Testis (tissue), 3 donors: ENCODE results near the gene MEF2A. TPM values are rescaled to one million over a fixed set of nuclear protein-coding genes. Genes with fewer than 3 reads are reported as not detected.

Experiments
- DNase-seq: peaks from one replicate; pipeline ENCODE4 v3.0.0-alpha.2; 2019
- H3K27ac ChIP-seq, 2 donors: fragments of 200-600 bp; sonication (generic); one replicate each; pipeline ENCODE4 v1.5.1; 2019
- H3K27me3 ChIP-seq: fragments of 200-600 bp; sonication (generic); one replicate; pipeline ENCODE4 v1.5.1; 2019
- H3K36me3 ChIP-seq: fragments of 200-600 bp; sonication (generic); one replicate; pipeline ENCODE4 v1.5.1; 2017; ENCODE audit warnings: low read depth; ENCODE audit errors: missing control alignments
- H3K4me1 ChIP-seq: fragments of 200-600 bp; sonication (generic); one replicate; pipeline ENCODE4 v1.5.1; 2019
- H3K4me3 ChIP-seq, 2 donors: fragments of 200-600 bp; sonication (generic); one replicate each; pipeline ENCODE4 v1.5.1; 2017 to 2019
- H3K9me3 ChIP-seq: fragments of 200-600 bp; sonication (generic); one replicate; pipeline ENCODE4 v1.5.1; 2017
- POLR2A ChIP-seq: fragments of 450-650 bp; IDR thresholded peaks from one replicate; pipeline ENCODE4 v1.6.1; 2017; ENCODE audit warnings: antibody characterized with exemption, mild to moderate bottlenecking, moderate library complexity
- WGBS, 2 donors: methylation state at CpG; one replicate each; pipeline ENCODE4 v1.1.5; 2018; 5-methylcytosine and 5-hydroxymethylcytosine counted together
- intact Hi-C: fragments of 100-400 bp; cut with DNase I; formaldehyde crosslinking; loops from one replicate; pipeline ENCODE4 v1.15.1; 2023; ENCODE audit warnings: low total_unique reads
- polyA plus RNA-seq: library from polyadenylated mRNA; stranded (reverse); fragments of 350-450 nt; fragmentation: Illumina TruSeq; extraction: RNeasy Lipid Tissue Mini Kit (QIAGEN cat#74804); gene quantifications from one replicate; pipeline ENCODE4 v1.2.3, GENCODE V29; 2014; ENCODE audit warnings: low read depth, low replicate concordance; ENCODE audit not compliant: insufficient read depth
- total RNA-seq, 2 donors: library from RNA; depleted of rRNA; stranded (reverse); fragments of >200 nt; gene quantifications; one replicate each; pipeline ENCODE4 v1.2.3, GENCODE V29; 2016
- TF ChIP-seq, protein P1 (sequence below), 3 experiments: fragments of 450-650 bp in 2 of 3; fragments of 200-600 bp in 1 of 3; sonication (generic) in 1 of 3; IDR thresholded peaks; one replicate each; pipeline ENCODE4 v1.5.1; 2016 to 2019; ENCODE audit warnings: antibody characterized with exemption in 3 of 3, mild to moderate bottlenecking in 2 of 3, moderate library complexity in 1 of 3

Gene MEF2A
- total and polyA plus RNA-seq, 3 donors from 2014 or later: 33.7 to 68.9 (median 67.9) TPM

DNA sequence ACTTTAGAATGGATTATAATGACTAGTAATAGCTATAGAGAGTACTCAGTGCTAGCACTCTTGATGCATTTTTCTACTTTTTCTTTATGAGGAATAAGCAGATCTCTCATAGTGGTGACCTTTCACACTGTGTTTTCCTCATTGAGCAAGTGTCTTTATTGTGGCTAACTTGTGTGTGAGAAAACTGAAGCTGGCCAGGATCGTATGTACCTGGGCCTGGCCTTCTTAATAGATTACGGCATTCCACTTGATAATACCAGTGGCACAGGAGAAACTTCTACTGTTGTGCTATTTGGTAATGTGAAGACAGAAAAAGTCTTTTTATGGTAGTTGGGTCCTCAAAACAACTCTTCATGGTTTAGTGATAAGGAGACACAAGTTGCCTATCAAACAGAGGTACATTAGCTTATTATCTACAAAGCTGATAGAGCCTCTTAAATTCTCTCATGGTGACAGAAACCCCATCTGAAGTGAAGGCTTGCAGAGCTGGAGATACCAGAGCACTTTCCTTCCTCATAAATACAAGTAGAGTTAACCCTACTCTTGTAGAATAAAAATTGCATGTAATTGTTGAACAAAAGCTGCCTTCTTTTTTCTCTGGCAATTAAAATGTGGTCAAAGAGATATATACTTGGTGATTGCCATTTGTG lies 102.9 kb downstream of the MEF2A start:
- intact Hi-C loops: no loop called here
- WGBS, 2 donors: 62 to 65% methylated on average over 2 of the region's 2 CpGs
- no peak overlapping the region for H3K4me3 ChIP-seq
- TF ChIP-seq, protein P1, sequence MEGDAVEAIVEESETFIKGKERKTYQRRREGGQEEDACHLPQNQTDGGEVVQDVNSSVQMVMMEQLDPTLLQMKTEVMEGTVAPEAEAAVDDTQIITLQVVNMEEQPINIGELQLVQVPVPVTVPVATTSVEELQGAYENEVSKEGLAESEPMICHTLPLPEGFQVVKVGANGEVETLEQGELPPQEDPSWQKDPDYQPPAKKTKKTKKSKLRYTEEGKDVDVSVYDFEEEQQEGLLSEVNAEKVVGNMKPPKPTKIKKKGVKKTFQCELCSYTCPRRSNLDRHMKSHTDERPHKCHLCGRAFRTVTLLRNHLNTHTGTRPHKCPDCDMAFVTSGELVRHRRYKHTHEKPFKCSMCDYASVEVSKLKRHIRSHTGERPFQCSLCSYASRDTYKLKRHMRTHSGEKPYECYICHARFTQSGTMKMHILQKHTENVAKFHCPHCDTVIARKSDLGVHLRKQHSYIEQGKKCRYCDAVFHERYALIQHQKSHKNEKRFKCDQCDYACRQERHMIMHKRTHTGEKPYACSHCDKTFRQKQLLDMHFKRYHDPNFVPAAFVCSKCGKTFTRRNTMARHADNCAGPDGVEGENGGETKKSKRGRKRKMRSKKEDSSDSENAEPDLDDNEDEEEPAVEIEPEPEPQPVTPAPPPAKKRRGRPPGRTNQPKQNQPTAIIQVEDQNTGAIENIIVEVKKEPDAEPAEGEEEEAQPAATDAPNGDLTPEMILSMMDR (IDR thresholded peaks at IDR 0.05): no peak
- no peak for TF ChIP-seq POLR2A
- no peak overlapping the region for H3K27ac ChIP-seq
- H3K9me3 ChIP-seq: no peaks in the 10 kb centered on the region
- no peaks in the 10 kb centered on the region for H3K36me3 ChIP-seq
- no peaks in the 10 kb centered on the region for H3K27me3 ChIP-seq
- H3K4me1 ChIP-seq: no peaks in the 10 kb centered on the region
- DNase-seq: no peak

DNA sequence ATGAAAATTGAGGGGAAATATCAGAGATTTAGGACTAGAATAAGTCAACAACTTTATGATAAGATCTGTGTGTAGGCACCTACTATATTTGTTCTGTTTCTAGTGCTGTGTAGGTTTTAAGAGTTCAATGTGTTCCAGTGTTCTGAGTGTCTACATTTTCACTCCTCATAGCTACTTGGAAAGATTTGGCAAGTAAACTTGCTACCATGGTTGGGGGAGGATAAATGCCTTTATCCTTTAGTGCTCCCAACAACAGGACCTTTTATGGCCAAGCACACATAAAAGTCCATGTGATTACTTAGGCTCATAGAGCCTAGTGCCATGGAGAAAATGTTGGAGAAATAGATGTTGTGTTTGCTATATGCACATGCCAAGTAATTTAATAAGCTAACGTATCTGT lies 103.5 kb downstream of the MEF2A start:
- no peaks in the 10 kb centered on the region for H3K36me3 ChIP-seq
- no peaks in the 10 kb centered on the region for H3K27me3 ChIP-seq
- no peaks in the 10 kb centered on the region for H3K4me1 ChIP-seq
- TF ChIP-seq, protein P1 (IDR thresholded peaks at IDR 0.05): no peak
- TF ChIP-seq POLR2A: no peak
- intact Hi-C loops: no loop called here
- no peak overlapping the region for H3K4me3 ChIP-seq
- H3K9me3 ChIP-seq: no peaks in the 10 kb centered on the region
- no peak for DNase-seq
- WGBS, 2 donors: 80 to 92% methylated on average over 1 of the region's 1 CpG
- no peak overlapping the region for H3K27ac ChIP-seq

DNA sequence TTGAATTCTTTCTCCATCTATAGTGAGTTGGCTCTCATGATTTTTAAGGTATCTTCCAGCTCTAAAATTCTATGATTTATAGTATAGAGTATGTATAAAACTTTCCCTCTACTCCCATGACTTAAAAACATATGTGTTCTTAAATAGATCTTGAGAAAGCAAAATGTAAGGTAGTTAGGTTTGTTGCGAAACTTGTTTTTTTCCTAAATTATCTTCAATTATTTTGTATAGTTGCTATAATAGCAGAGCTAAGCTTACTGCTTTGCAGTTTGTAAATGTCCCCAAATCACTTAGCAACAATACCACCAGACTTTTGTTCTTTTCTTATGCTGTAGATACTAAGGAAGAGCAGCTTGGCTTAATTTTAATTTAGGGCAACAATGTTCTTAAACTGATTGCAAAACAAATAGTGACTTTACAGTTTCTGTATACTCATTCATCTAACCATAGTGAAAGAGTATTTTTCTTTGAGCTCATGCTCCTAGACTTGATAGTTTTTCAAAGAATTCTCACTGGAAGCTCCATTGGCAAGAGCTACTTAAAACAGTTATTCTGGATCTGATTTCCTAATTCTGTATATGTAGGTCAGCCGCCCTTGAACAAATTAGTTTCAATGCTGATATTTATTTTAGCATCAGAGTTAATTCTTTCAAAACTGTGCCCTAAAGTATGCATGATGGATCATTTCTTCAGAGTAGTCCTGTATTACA lies 106.3 kb downstream of the MEF2A start:
- DNase-seq: no peak
- 93 to 94% methylated on average over 2 of the region's 2 CpGs for WGBS, 2 donors
- no peak for TF ChIP-seq POLR2A
- TF ChIP-seq, protein P1 (IDR thresholded peaks at IDR 0.05): no peak
- H3K4me3 ChIP-seq: no peak overlapping the region
- H3K36me3 ChIP-seq: no peaks in the 10 kb centered on the region
- intact Hi-C loops: no loop called here
- no peak overlapping the region for H3K27ac ChIP-seq
- no peaks in the 10 kb centered on the region for H3K9me3 ChIP-seq
- H3K4me1 ChIP-seq: no peaks in the 10 kb centered on the region
- no peaks in the 10 kb centered on the region for H3K27me3 ChIP-seq

DNA sequence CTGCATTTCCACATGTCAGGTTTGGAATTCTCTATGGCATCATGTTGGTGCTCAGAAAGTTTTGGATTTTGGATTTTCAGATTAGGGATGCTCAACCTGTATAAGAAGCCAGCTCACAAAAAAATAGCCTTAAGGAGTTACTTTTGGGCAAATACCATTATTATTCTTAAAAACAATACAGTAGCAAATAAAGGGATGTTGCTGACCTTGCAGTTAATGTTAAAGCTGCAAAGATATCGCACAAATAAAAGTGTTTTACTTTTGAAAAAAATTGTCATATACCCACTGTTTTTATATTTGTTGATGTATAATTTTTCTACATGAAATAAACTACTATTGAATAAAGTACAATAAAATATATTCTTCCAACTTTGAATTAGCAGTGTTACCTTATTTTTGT lies 107.3 kb downstream of the MEF2A start:
- 97 to 98% methylated on average over 1 of the region's 1 CpG for WGBS, 2 donors
- H3K4me3 ChIP-seq: no peak overlapping the region
- no peak for DNase-seq
- TF ChIP-seq, protein P1 (IDR thresholded peaks at IDR 0.05): no peak
- H3K27ac ChIP-seq: no peak overlapping the region
- no peaks in the 10 kb centered on the region for H3K27me3 ChIP-seq
- H3K9me3 ChIP-seq: no peaks in the 10 kb centered on the region
- H3K36me3 ChIP-seq: no peaks in the 10 kb centered on the region
- intact Hi-C loops: no loop called here
- no peaks in the 10 kb centered on the region for H3K4me1 ChIP-seq

DNA sequence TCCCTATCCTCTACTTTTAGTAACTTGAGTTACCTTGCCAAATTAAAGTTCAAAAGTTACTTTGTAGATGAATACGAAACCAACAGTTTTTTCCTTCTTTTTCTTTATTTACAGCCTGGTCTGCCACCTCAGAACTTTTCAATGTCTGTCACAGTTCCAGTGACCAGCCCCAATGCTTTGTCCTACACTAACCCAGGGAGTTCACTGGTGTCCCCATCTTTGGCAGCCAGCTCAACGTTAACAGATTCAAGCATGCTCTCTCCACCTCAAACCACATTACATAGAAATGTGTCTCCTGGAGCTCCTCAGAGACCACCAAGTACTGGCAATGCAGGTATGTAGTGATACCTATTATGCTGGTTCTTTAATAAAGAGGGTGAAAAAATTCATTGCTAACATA lies 108.5 kb downstream of the MEF2A start:
- no peak overlapping the region for H3K4me3 ChIP-seq
- TF ChIP-seq, protein P1 (IDR thresholded peaks at IDR 0.05): no peak
- TF ChIP-seq POLR2A: no peak
- intact Hi-C loops: no loop called here
- no peak for DNase-seq
- H3K27ac ChIP-seq: no peak overlapping the region
- no peaks in the 10 kb centered on the region for H3K36me3 ChIP-seq
- H3K9me3 ChIP-seq: no peaks in the 10 kb centered on the region
- no peaks in the 10 kb centered on the region for H3K27me3 ChIP-seq
- H3K4me1 ChIP-seq: no peaks in the 10 kb centered on the region
- 84 to 91% methylated on average over 2 of the region's 2 CpGs for WGBS, 2 donors
